ENCODE measurements around the gene FLVCR2.
A peak's percentile ranks its signal among the peaks of the same experiment; 100 is the strongest.

DNA sequence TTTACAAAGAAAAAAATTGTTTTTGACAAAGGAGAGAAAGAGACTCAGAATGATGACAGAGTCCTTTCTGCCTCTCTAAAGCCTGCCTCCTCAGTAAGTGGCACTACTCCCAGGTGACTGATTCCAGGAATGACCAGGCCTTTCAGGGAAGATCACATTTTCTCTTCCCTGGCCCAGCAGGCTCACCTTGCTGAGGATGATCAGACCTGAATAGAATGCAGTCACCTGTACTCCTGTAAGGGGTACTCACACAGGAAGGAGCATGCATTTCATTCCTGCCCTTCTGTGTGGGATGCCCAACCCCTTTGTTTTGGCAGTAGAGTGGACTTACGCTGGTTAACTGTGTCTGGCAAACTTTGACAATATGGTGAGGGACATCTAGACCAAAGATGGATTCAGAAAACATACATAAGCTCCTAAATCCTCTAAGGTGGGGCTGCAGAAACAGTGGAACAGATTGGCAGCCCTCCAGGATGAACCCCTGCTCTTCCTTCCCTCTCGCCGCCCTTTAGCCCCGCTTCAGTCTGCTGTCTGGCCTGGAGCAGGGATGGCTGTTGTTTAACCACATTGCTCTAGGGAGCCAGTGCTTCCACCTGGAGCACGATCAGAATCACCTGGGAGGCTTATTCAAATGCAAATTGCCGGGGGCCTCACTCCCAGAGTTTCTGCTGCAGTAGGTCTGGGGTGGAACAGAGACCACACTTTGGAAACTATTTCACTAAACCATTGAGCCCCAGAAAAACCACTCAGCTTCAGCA lies 52.5 kb downstream of the FLVCR2 start:
- TF ChIP-seq, protein P1, sequence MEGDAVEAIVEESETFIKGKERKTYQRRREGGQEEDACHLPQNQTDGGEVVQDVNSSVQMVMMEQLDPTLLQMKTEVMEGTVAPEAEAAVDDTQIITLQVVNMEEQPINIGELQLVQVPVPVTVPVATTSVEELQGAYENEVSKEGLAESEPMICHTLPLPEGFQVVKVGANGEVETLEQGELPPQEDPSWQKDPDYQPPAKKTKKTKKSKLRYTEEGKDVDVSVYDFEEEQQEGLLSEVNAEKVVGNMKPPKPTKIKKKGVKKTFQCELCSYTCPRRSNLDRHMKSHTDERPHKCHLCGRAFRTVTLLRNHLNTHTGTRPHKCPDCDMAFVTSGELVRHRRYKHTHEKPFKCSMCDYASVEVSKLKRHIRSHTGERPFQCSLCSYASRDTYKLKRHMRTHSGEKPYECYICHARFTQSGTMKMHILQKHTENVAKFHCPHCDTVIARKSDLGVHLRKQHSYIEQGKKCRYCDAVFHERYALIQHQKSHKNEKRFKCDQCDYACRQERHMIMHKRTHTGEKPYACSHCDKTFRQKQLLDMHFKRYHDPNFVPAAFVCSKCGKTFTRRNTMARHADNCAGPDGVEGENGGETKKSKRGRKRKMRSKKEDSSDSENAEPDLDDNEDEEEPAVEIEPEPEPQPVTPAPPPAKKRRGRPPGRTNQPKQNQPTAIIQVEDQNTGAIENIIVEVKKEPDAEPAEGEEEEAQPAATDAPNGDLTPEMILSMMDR (conservative IDR thresholded peaks at IDR 0.05; ENCODE audit: low read depth in 2 of 2), result no peak
- TF ChIP-seq, protein P2, sequence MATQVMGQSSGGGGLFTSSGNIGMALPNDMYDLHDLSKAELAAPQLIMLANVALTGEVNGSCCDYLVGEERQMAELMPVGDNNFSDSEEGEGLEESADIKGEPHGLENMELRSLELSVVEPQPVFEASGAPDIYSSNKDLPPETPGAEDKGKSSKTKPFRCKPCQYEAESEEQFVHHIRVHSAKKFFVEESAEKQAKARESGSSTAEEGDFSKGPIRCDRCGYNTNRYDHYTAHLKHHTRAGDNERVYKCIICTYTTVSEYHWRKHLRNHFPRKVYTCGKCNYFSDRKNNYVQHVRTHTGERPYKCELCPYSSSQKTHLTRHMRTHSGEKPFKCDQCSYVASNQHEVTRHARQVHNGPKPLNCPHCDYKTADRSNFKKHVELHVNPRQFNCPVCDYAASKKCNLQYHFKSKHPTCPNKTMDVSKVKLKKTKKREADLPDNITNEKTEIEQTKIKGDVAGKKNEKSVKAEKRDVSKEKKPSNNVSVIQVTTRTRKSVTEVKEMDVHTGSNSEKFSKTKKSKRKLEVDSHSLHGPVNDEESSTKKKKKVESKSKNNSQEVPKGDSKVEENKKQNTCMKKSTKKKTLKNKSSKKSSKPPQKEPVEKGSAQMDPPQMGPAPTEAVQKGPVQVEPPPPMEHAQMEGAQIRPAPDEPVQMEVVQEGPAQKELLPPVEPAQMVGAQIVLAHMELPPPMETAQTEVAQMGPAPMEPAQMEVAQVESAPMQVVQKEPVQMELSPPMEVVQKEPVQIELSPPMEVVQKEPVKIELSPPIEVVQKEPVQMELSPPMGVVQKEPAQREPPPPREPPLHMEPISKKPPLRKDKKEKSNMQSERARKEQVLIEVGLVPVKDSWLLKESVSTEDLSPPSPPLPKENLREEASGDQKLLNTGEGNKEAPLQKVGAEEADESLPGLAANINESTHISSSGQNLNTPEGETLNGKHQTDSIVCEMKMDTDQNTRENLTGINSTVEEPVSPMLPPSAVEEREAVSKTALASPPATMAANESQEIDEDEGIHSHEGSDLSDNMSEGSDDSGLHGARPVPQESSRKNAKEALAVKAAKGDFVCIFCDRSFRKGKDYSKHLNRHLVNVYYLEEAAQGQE (IDR thresholded peaks at IDR 0.05; ENCODE audit: unreplicated experiment), result no peak
- TF ChIP-seq POLR2AphosphoS5 (IDR thresholded peaks at IDR 0.05; ENCODE audit: low read depth), result peak; percentile 12; the same call in 1 of the 2 replicates
